ENCODE results near the gene SERINC3.

SERINC3 gene

GRCh38 chr20:44463466-44463865 lies 58.4 kb downstream of the SERINC3 start:
- no peak for DNase-seq (ENCODE audit: low read depth)

- no peak for DNase-seq (ENCODE audit: low read depth)
These were observed 60.1 kb downstream of the SERINC3 start for GRCh38 chr20:44461803-44462174.

GRCh38 chr20:44461142-44461802 lies 60.6 kb downstream of the SERINC3 start:
- DNase-seq (ENCODE audit: low read depth), result no peak

- no peak for DNase-seq (ENCODE audit: low read depth)
These were observed 61.1 kb downstream of the SERINC3 start for GRCh38 chr20:44460795-44461141.

GRCh38 chr20:44459271-44459670 lies 62.6 kb downstream of the SERINC3 start:
- no peak for DNase-seq (ENCODE audit: low read depth)

- no peak for DNase-seq (ENCODE audit: low read depth)
These were observed 64.9 kb downstream of the SERINC3 start for GRCh38 chr20:44457016-44457415.

GRCh38 chr20:44456611-44457010 lies 65.3 kb downstream of the SERINC3 start:
- DNase-seq (ENCODE audit: low read depth), result no peak

- DNase-seq (ENCODE audit: low read depth), result no peak
These were observed 66.7 kb downstream of the SERINC3 start for GRCh38 chr20:44455126-44455525.

GRCh38 chr20:44454306-44454963 lies 67.4 kb downstream of the SERINC3 start:
- DNase-seq (ENCODE audit: low read depth), result no peak

- no peak for DNase-seq (ENCODE audit: low read depth)
These were observed 70.9 kb downstream of the SERINC3 start for GRCh38 chr20:44450903-44451450.

GRCh38 chr20:44450281-44450889 lies 71.5 kb downstream of the SERINC3 start:
- no peak for DNase-seq (ENCODE audit: low read depth)

GRCh38 chr20:44449864-44450263 lies 72.0 kb downstream of the SERINC3 start:
- no peak for DNase-seq (ENCODE audit: low read depth)

GRCh38 chr20:44448753-44449546 lies 72.9 kb downstream of the SERINC3 start:
- no peak for DNase-seq (ENCODE audit: low read depth)

- no peak for DNase-seq (ENCODE audit: low read depth)
These were observed 73.9 kb downstream of the SERINC3 start for GRCh38 chr20:44447827-44448419.
